ENCODE measurements around the gene RANGAP1. TPM values are rescaled to one million over a fixed set of nuclear protein-coding genes. Genes with fewer than 3 reads are reported as not detected.

RANGAP1 gene
- total and polyA plus RNA-seq, 2 of the 4 experiments (the other 2 are of a cell fraction) = 71.2 to 148 TPM

DNA sequence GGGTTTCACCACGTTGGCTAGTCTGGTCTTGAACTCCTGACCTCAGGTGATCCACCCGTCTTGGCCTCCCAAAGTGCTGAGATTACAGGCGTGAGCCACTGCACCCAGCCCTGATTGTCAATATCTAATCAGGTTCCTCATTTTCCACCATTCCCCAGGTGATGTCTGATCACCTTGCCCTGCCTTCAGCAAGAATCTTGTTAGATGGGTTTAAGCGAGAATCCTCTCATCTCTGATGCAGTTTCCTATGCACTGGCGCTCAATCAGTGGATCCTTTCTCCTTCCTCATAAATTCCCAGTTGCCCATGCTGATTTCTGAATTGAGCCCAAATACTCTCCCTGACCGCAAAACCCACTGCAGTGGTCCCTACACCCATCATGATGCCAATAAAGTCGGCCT lies 14.7 kb upstream of the RANGAP1 start:
- H3K27ac ChIP-seq (ENCODE audit: insufficient read depth, low read length) = peak overlapping the region; percentile 92
- no peaks in the 10 kb centered on the region for H3K9me3 ChIP-seq (ENCODE audit: control insufficient read depth, insufficient read depth, low read length)
- in situ Hi-C loops (cut with MboI; ENCODE audit: low sequenced_read_pairs) = no loop called here
- H3K56ac ChIP-seq (ENCODE audit: extremely low read depth, insufficient read depth, low read length) = peak overlapping the region; percentile 70
- DNase-seq = no peak
- H2BK120ac ChIP-seq (ENCODE audit: low read depth, low read length) = peak overlapping the region; percentile 87
- POLR2A ChIA-PET (ENCODE audit: unreplicated experiment) = no interaction called here
- BruUV-seq (replicated peaks) = no TSS peak
- H3K4me2 ChIP-seq (ENCODE audit: low read depth, low read length) = peak overlapping the region; percentile 98
- CTCF ChIA-PET = no interaction called here
- peak overlapping the region; percentile 82; the same call in 1 of the 2 replicates for H3K18ac ChIP-seq (ENCODE audit: low read depth, low read length)
- peak overlapping the region; percentile 48 to 67; a peak in 3 of 4 replicates for H4K8ac ChIP-seq (ENCODE audit: low read depth in 2 of 2, low read length in 2 of 2)
- H2AK9ac ChIP-seq (replicated peaks; ENCODE audit: low read depth, low read length, poor library complexity) = peak overlapping the region; percentile 91
- peaks cover 4 to 34% of the 10 kb centered on the region in 2 experiments; a peak in 3 of 4 replicates for H3K79me1 ChIP-seq (ENCODE audit: low read depth in 1 of 2, low read length in 2 of 2)
- TF ChIP-seq, protein P1, sequence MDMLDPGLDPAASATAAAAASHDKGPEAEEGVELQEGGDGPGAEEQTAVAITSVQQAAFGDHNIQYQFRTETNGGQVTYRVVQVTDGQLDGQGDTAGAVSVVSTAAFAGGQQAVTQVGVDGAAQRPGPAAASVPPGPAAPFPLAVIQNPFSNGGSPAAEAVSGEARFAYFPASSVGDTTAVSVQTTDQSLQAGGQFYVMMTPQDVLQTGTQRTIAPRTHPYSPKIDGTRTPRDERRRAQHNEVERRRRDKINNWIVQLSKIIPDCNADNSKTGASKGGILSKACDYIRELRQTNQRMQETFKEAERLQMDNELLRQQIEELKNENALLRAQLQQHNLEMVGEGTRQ (IDR thresholded peaks at IDR 0.05; ENCODE audit: low read depth, low read length) = no peak
- no peak for TF ChIP-seq POLR2A (IDR thresholded peaks at IDR 0.05; ENCODE audit: low read depth, low read length)
- TF ChIP-seq CEBPB (IDR thresholded peaks at IDR 0.05; ENCODE audit: low read depth, low read length) = no peak
- TF ChIP-seq, protein P2, sequence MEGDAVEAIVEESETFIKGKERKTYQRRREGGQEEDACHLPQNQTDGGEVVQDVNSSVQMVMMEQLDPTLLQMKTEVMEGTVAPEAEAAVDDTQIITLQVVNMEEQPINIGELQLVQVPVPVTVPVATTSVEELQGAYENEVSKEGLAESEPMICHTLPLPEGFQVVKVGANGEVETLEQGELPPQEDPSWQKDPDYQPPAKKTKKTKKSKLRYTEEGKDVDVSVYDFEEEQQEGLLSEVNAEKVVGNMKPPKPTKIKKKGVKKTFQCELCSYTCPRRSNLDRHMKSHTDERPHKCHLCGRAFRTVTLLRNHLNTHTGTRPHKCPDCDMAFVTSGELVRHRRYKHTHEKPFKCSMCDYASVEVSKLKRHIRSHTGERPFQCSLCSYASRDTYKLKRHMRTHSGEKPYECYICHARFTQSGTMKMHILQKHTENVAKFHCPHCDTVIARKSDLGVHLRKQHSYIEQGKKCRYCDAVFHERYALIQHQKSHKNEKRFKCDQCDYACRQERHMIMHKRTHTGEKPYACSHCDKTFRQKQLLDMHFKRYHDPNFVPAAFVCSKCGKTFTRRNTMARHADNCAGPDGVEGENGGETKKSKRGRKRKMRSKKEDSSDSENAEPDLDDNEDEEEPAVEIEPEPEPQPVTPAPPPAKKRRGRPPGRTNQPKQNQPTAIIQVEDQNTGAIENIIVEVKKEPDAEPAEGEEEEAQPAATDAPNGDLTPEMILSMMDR (conservative IDR thresholded peaks at IDR 0.05; ENCODE audit: low read depth, low read length) = no peak
- no peak for TF ChIP-seq RCOR1 (IDR thresholded peaks at IDR 0.05; ENCODE audit: insufficient replicate concordance, low read length)
- TF ChIP-seq RAD21 (IDR thresholded peaks at IDR 0.05; ENCODE audit: low read length) = no peak
- TF ChIP-seq RFX5 (IDR thresholded peaks at IDR 0.05; ENCODE audit: low read depth, low read length) = no peak
- TF ChIP-seq BHLHE40 (IDR thresholded peaks at IDR 0.05; ENCODE audit: low read depth, low read length) = no peak
- TF ChIP-seq SMC3 (IDR thresholded peaks at IDR 0.05; ENCODE audit: low read depth, low read length) = no peak
- TF ChIP-seq, protein P3, sequence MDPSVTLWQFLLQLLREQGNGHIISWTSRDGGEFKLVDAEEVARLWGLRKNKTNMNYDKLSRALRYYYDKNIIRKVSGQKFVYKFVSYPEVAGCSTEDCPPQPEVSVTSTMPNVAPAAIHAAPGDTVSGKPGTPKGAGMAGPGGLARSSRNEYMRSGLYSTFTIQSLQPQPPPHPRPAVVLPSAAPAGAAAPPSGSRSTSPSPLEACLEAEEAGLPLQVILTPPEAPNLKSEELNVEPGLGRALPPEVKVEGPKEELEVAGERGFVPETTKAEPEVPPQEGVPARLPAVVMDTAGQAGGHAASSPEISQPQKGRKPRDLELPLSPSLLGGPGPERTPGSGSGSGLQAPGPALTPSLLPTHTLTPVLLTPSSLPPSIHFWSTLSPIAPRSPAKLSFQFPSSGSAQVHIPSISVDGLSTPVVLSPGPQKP (IDR thresholded peaks at IDR 0.05; ENCODE audit: borderline replicate concordance, low read depth, low read length) = no peak
- no peak for TF ChIP-seq NFE2L2 (IDR thresholded peaks at IDR 0.05; ENCODE audit: low read depth, low read length)
- no peak for TF ChIP-seq MAFK (IDR thresholded peaks at IDR 0.05; ENCODE audit: low read depth, low read length)
- no peak for TF ChIP-seq MAZ (IDR thresholded peaks at IDR 0.05; ENCODE audit: borderline replicate concordance, low read depth, low read length)
- TF ChIP-seq MXI1 (IDR thresholded peaks at IDR 0.05; ENCODE audit: borderline replicate concordance, low read depth, low read length) = no peak
- no peak for TF ChIP-seq FOS (IDR thresholded peaks at IDR 0.05; ENCODE audit: low read depth, low read length)
- TF ChIP-seq CHD1 (IDR thresholded peaks at IDR 0.05; ENCODE audit: low read depth, low read length) = no peak
- H4K20me1 ChIP-seq (ENCODE audit: insufficient read depth, low read length) = peaks cover 12% of the 10 kb centered on the region; the same call in 1 of the 2 replicates
- intact Hi-C loops (cut with micrococcal nuclease) = loop anchor here (1.0 to 2.0 kb wide), 3 partner anchors 14 to 66 kb away; partner anchors contain the start of gene RANGAP1
- H4K5ac ChIP-seq (ENCODE audit: low read depth, low read length) = peak overlapping the region; percentile 90
- no peaks in the 10 kb centered on the region for H3K9me1 ChIP-seq (ENCODE audit: insufficient read depth, low read length)
- peak overlapping the region; percentile 84 for H2AFZ ChIP-seq (replicated peaks; ENCODE audit: low read length, poor library complexity)
- H2AK5ac ChIP-seq (ENCODE audit: low read depth, low read length) = peak overlapping the region; percentile 94
- dilution Hi-C loops (cut with HindIII; ENCODE audit: low sequenced_read_pairs, unreplicated experiment) = no loop called here
- peak overlapping the region; percentile 75 for H3K4me3 ChIP-seq (ENCODE audit: insufficient read depth, low read depth, low read length)
- peaks cover 10% of the 10 kb centered on the region for H3K4me1 ChIP-seq (ENCODE audit: control insufficient read depth, insufficient read depth, low read length)
- peak overlapping the region; percentile 98 for H3K9ac ChIP-seq (ENCODE audit: low read depth, low read length)
- 65% methylated on average over 5 of the region's 7 CpGs; no CpG with 5 or more reads in 1 of the 2 experiments for WGBS, 2 experiments (ENCODE audit: extremely low coverage in 2 of 2, insufficient read length in 1 of 2)
- H3K27me3 ChIP-seq (ENCODE audit: control insufficient read depth, insufficient read depth, low read length) = no peaks in the 10 kb centered on the region
- H3K36me3 ChIP-seq (ENCODE audit: control insufficient read depth, insufficient read depth, low read length) = peaks cover 2% of the 10 kb centered on the region; the same call in 1 of the 2 replicates
- peak overlapping the region; percentile 91 for H3K4ac ChIP-seq (ENCODE audit: low read depth, low read length)
- peak overlapping the region; percentile 96 for H3K14ac ChIP-seq (replicated peaks; ENCODE audit: low read depth, low read length)
- H2BK20ac ChIP-seq (ENCODE audit: low read depth, low read length) = peak overlapping the region; percentile 88
- no peak for ATAC-seq (ENCODE audit: low read depth)
- H2BK5ac ChIP-seq (ENCODE audit: low read depth, low read length, poor library complexity, severe bottlenecking) = peak overlapping the region; percentile 71
- peak overlapping the region; percentile 97 for H2BK15ac ChIP-seq (ENCODE audit: low read depth, low read length)
- H3K23ac ChIP-seq (ENCODE audit: low read depth, low read length) = peak overlapping the region; percentile 94
- H4K91ac ChIP-seq (ENCODE audit: insufficient read depth, low read depth, low read length) = peak overlapping the region; percentile 90
